Measurements from ENCODE around the gene IL1R2.

DNA sequence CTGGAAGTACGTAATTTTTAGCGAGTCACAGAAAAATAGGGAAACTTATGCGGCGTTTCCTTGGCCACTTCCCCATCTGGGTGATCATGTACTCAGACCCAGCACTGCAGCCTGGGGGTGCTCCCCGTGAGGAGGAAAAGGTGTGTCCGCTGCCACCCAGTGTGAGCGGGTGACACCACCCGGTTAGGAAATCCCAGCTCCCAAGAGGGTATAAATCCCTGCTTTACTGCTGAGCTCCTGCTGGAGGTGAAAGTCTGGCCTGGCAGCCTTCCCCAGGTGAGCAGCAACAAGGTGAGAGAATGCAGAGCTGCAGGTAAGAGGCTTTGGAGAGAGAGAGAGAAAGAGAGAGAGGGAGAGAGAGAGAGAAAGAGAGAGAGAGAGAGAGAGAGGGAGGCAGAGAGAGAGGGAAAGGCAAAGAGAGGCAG, at the start of gene IL1R2:
- TF ChIP-seq, protein P1, sequence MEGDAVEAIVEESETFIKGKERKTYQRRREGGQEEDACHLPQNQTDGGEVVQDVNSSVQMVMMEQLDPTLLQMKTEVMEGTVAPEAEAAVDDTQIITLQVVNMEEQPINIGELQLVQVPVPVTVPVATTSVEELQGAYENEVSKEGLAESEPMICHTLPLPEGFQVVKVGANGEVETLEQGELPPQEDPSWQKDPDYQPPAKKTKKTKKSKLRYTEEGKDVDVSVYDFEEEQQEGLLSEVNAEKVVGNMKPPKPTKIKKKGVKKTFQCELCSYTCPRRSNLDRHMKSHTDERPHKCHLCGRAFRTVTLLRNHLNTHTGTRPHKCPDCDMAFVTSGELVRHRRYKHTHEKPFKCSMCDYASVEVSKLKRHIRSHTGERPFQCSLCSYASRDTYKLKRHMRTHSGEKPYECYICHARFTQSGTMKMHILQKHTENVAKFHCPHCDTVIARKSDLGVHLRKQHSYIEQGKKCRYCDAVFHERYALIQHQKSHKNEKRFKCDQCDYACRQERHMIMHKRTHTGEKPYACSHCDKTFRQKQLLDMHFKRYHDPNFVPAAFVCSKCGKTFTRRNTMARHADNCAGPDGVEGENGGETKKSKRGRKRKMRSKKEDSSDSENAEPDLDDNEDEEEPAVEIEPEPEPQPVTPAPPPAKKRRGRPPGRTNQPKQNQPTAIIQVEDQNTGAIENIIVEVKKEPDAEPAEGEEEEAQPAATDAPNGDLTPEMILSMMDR (IDR thresholded peaks at IDR 0.05) = no peak
- peak in 1 of 4 donors; percentile 59 for TF ChIP-seq POLR2A (IDR thresholded peaks at IDR 0.05)
